ENCODE measurements around the gene UBA3. TPM values are rescaled to one million over a fixed set of nuclear protein-coding genes. Genes with fewer than 3 reads are reported as not detected.

Gene UBA3
- total RNA-seq, result 54.3 and 63.6 TPM in 2 replicates

DNA sequence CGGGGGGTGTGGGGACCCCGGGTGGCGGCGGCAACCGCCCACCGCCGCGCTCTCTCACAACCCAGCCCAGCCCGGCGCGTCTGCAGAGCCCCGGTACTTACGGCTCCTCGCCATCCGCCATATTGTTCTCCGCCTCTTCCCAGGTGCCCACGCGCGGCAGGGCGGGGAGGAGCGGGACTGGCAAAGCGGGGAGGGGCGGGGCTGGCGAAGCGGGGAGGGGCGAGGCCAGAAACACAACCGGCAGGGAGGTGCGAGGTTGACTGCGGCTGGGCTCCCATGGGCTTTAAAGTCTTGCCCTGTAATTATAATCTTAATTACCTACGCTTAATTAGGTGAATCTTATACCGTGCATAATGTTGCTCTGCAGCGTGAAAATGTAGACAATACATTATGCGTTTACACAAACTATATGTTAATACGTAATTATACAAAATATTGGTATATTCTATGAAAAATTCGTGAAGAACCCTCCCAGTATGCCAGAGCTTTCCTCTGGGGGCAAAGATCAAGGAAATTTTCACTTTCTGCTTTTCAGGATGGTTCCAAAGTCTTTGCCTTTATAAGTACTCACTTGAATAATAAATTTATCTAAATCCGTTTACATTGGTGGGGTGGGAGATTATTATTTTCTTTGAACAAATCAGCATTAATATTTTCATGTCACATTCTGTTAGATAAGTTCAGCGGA lies at the start of gene UBA3:
Gene UBA3, minus strand, starts transcription at position 133 of the 688 bp plus-strand sequence. Its CDS starts 12 bp downstream, at position 121.

GRCh38 chr3:69122403-69122802 lies 42.2 kb upstream of the UBA3 start, which contains the start of gene LMOD3:
TSS of gene LMOD3 (minus strand) at chr3:69122595. CDS start at chr3:69122386, 209 bp downstream.

GRCh38 chr3:69084326-69085167 lies 4.4 kb upstream of the UBA3 start, which contains the start of gene ARL6IP5:
TSS of gene ARL6IP5 (plus strand) at chr3:69084937. CDS start at chr3:69085048, 111 bp downstream.

GRCh38 chr3:69051756-69052471 lies 28.3 kb downstream of the UBA3 start, which contains the start of gene TMF1:
TSS of gene TMF1 (minus strand) at chr3:69052333. CDS start at chr3:69052086, 247 bp downstream.

DNA sequence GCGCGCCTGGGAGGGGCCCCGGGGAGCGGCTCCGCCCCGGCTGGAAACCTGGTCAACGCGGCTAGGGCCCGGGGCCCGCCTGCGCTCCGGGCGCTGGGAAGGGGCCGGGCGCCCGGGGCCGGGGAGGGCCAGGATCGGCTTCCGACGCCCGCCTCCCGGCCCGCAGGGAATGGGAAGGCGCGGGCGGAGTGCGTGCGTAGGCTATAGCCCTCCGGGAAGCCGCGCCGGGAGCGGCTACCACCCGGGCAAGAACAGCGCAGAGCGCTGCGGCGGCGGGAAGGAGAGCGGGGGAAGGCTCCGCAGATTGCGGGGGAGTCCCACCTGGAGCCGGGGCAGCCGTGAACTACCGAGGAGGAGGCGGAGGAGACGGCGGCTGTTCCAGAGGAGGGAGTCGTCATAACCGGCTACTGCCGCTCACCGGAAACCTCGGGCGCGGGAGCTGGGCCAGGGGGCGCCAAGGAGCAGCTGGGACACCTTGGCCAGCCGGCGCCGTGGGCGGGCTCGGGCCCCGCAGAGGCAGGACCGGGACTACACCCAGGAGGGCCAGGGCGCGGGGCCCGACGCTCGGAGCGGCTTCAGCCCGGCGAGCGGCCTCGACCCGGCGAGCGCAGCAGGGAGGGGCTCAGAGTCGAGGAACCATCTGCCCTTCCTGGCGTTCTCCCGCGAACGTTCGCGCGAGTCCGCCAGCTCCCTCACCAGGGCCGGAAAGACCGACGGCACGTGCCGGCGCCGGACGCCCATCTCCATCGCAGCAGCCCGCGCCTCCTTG lies 66.7 kb downstream of the UBA3 start, which contains the start of gene EOGT:
Gene EOGT, minus strand, starts transcription at position 432 of the 769 bp plus-strand sequence. CDS start 3,838 bp downstream, outside the sequence.

Other genes starting within 250 kb of the UBA3 start
- gene TAFA4, start 147.8 kb downstream of the UBA3 start, total RNA-seq, result not detected in 2 replicates
- gene EOGT, start 66.7 kb downstream of the UBA3 start, total RNA-seq, result 33.5 and 49.3 TPM in 2 replicates
- 40.0 and 49.7 TPM in 2 replicates for gene TMF1, start 28.0 kb downstream of the UBA3 start, total RNA-seq
- 41.0 and 97.0 TPM in 2 replicates for gene ARL6IP5, start 4.6 kb upstream of the UBA3 start, total RNA-seq
- not detected in 2 replicates for gene LMOD3, start 42.2 kb upstream of the UBA3 start, total RNA-seq